ENCODE measurements around the gene KIAA1755.

Gene KIAA1755

DNA sequence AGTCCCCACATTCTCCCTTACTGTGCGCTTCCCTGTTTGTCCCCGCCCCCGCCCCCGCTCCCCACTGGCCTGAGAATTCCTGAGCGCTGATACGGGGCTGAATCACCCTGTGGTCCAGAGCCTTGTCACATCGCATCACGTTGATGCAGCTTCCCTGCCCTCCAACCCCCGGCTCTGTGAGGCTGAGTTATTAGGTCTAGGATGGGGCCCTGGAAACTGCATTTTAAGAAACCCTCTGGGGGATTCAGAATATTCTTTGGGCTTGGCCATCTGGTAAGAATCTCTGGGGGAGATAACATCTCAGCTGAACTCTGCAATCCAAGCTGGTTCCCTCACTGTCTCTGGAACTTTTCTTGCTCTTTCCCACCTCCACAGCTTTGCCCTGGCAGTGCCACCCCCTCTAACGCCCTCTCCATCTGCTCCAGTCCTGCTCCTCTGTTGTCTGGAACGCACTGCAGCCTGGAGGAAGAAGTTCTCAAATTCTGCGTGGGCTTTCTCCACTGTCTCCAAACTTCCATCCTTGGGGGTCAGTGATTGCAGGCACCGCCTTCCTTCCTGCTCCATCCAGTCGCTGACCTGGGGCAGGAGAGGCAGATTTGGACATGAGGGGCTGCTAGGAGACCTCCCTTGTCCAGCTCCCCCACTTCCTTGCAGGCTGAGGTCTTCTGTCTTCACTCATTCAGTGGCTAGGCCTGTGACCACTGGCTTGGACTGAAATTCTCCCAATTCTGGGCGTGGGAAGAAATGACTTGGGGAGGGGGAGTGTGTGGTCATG is 42.6 kb downstream of the KIAA1755 start:
- DNase-seq (ENCODE audit: low read depth), result no peak

DNA sequence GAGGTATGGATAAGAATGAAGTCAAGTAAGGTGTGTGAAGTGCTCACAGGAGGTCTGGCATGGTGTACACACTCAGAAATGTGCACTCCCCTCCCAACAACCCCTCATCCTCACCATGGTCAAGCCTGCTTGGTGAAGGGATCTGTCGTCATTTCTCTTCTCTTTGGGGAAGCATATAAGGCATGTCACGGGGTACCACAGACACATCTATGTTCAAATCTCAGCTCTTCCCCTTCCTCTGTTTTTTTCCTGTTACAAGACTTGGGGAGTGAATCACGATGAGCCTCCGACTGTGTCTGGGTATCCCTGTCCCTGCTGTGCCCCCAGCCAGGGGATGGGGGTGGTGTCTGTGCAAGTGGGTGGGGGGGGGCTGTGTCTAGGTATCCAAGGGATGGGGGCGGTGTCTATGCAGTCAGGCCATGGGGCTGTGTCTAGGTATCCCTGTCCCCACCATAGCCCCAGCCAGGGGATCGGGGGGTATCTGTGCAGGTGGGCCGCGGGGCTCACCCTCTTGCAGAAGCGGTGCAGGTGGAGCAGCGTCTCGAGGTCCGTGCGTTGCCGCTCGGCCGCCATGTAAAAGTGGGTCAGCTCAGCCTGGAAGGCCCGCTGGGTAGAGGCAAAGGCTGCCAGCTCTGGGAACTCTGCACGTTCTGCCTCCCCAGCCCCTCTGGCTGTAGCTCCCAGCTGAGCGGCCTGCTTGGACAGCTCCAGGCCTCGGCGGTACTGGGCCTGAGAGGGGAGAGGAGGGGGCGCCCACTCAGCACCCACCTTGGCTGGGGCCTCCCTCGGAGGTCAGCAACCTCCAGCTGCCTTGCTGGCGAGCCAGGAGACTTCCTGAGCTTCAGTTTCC is 43.6 kb downstream of the KIAA1755 start:
- DNase-seq (ENCODE audit: low read depth), result no peak

DNA sequence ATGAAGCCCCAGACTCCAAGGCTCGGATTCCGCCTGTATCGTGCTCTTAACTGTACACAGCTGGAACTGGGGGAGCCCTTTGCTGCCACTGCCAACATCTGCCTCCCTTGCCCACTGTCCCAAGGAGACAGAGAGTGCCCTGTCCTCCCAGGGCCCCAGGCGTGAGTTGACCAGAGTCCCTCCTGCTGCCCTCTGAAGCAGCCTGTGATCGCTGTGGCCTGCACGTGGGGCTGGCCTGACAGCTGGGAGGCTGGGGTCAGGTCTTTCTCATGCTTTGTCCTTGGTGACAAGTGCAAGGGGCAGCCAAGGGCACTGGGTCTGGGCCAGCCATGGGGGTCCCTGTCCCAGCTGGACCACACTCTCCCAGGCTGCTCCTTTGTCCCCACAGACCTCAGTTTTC is 44.3 kb downstream of the KIAA1755 start:
- DNase-seq (ENCODE audit: low read depth), result no peak

DNA sequence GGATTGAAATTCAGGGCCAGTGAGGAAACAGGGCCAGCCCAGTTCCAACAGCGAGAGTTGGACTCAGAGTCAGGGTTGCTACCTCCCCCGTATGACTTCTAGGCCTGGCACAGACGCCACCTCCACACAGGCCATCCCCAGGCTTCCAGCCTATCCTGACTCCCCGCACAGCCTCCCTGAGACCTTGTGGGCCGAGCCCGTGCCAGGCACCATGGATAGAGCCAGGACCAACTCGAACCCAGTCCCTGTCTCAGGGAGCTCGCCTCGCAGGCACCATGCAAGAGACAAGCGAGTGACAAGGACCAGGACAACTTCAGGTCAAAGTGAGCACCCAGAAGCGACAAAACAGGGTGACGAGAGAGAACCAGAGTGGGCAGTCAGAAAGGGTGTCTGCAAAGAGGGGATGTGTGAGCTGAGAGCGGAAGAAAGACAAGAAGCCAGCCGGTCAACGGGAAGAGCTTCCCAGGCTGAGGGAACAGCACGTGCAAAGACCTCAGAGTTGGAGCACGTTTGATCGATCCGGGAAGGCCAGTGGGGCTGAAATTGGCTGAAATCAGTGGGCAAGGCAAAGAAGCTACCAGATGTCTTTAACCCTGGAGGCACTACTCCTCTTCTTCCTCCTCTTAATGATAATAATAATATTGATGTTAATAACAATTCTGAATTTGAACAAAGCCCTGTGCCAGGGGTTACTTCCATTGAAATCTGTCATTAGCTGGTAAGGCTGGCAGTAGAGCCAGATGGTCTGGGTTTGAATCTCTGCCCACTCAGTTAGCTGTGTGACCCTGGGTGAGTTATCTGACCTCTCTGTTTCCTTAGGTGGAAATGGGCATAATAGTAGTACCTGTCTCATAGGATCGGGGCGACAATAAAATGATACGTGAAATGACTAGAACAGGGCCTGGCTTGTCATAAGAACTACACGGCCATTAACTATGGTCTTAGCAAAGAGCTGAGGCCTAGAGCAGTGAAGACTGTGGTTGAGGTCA is 45.0 kb downstream of the KIAA1755 start:
- no peak for DNase-seq (ENCODE audit: low read depth)

DNA sequence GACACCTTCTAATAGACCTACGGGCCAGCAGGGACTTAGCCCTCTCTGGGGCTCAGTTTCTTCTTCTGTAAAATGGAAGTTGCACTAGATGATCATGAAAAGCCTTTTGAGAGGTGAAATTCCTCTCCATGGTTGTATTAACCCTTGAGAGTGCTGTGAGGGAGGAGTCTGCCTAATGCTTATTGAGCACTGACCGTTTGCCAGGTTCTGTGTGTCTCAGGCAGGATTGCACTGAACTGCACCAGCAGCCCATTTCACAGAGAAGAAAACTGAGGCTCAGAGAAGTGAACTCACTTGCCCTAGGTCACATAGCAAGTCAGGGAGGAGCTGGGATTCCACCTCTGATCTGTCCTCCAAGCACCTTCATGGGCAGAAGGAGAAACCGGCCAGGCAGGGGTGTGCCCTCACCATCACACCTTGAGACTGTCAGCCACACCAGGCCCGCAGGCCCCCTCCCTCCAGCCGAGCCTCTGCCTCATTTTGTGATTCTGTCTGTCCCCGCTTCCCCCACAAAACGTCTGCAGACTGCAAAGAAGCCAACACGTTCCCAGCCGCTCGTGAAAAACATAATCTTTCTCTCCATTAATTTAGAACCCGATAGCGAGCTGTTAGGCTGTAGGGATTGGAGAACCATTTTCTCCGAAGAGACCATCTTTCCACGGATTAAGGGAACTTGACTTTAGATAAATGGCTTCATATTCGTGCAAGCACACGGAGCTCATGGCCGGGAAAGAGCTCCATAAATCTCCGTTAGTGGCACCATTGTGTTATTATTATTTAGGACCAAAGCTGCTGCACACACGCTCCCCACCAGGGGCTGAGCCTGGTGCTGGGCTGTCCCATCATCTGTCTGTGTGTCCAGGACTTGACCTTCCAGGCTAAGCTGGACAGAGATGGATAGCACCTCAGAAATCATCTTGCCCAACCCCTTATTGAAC is 46.0 kb downstream of the KIAA1755 start:
- no peak for DNase-seq (ENCODE audit: low read depth)

DNA sequence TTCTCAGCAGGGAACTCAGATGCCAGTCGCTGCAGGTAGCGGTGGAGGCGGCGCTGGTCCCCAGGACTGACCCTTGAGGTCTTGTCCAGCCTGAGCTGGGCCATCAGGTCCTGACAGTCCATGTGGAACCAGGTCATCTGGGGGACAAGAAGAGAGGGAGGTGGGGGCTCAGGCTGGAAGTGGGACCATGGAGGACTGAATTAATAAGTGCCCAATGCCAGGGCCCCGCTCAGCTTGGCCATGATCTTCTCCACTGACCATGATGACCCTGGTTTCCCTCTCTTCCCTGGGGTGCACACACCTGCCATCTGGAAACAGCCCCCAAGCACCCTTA is 47.0 kb downstream of the KIAA1755 start:
- no peak for DNase-seq (ENCODE audit: low read depth)

DNA sequence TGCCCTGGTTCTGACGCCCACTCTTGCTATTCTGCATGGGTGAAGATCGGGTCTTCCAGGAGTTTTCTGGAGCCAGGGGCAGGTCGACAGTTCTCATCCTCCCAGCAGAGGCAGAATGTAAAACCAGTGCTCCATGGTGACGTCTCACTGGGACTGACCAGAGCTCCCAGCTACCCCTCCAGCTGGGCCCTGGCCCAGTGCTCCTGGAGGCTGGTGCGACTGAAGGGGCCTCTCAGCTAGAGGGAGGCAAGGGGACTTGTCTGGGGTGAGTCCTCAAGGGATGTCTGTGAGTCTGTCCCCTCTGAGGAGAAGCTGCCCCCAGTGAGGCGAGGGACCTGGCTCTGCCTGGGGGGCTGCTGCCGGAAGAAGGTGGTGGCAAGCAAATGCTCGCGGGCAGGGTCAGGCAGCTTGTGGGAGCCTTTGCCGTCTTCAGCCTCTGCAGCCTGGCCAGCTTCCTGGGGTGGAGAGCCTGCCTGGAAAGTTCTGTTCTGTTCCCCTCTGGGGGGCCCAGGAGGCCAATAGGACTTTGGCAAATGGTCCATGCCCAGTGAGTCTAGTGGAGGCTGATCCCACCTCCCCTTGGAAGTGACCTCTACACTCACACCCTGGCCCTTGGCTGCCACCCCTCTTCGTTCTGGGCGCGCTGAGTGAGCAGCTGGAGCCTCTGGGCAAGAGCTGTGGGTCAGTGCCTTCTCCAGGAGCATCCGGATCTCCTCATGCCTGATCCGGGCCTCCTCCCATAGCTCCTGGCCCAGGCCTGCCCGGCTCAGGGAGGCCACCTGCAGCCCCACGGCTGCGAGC is 47.5 kb downstream of the KIAA1755 start:
- no peak for DNase-seq (ENCODE audit: low read depth)

DNA sequence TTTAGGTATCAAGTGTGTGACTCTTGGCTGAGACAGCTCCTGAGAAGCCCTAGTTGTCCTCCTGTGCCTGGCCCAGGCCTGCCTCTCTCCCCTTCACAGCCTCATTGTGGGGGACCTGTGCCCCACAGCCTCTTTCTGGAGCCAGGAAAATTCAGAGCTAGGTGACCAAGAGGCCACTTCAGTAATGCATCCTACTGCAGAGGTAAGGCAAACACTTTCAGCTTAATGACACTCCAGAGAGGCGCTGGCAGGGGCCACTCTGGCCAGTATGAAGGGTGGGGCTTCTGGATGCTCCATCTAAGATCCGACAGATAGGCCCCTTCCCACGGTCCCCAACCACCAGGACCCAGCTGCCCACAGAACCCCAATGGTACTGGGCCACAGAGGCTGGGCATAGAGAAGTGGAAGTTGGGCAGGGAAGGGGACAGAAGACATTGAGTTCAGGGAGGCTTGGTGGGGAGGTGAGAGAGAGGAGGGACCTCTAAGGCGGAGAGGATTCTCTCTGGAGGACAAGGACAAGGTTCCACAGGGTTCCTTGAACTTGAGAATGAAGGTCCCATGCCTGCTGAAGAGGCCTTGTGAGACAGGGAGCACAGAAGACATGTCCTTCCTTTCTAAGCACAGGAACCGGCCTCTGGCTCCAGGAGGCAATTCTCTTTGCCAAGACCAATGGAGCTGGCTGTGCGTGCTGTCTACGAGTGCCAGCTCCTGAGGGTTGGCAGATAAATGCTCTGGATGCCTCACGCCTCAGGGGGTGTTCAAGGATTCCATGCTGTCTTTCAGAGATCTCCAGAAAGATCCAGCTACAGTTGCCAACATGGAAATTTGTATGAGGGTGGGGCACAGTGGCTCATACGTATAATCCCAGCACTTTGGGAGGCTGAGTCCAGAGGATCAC is 49.1 kb downstream of the KIAA1755 start:
- DNase-seq (ENCODE audit: low read depth), result no peak

DNA sequence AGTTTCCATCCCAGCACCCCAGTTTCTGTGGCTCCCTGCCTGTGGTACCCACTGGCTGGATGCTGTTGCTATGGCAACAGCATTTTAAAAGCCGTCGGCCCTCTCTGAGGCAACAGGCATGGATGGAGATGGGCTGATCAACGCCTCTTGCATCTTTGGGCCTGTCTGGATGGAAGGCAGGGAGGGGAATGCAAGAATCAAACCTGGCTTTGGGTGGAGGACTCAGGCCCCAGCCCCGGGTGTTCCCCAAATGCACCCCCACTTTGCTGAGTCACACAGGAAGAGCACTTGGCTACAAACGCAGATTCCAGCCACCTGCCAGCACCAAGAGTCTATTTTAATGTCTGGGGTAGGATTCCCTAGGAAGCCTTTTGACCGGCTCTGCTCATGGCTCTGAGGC is 49.8 kb downstream of the KIAA1755 start:
- DNase-seq (ENCODE audit: low read depth), result no peak

DNA sequence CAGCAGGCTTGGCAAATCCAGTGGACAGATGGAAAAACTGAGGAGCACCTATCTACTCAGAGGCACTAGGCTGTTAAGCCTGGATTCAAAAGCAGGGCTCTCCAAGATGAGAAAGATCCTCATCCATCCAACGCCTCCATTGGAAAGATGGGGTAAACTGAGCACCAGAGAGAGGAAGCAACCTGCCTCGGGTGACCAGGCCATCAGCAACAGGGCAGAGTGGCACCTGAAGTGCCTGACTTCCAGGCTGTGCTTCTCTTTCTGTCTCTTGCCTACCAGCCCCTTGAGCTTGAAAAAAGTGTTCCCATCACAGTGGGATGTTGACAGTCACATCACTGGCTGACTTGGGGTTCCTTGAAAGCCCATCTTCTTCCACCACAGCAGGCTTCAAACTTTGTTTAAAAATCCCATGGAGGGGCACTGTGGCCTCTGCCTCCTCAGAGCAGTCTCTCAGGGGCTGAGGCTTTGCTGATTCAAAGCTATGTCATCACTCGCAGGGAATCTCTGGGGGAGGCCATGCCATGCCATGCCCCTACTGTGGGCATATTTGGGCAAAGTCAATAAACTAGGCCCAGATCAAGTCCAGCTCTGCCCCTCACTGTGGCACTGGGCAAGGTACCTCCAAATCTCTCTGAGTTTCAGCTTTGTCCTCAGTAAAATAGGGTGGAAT is 50.7 kb downstream of the KIAA1755 start:
- no peak for DNase-seq (ENCODE audit: low read depth)

DNA sequence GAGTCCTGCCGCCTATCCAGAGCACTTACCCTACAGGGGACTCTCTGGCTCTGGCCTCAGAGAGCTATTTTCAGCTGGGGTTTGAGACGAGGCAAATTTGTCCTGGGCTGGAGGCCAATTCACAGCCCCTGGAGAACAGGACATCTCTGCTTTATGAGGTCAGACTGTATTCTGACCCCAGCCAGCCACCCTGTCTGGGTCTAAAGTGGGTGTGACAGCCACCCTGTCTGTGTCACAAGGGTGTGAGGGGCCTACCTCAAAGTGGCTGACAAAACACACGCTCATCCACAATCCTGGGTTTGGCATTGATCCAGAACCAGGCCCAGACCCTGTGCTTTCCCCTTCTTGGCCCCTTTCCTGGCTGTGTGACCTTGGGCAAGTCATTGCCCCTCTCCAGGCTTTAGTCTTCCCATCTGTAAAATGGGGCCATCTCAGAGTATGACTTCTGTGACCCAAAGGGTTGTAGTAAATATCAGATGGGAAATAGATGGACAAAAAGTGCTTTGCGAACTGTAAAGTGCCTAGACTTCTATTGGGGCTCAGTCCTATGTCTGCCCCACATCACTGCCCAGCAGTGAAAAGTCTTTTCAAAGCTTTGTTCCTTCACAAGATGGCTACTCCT is 51.4 kb downstream of the KIAA1755 start:
- DNase-seq (ENCODE audit: low read depth), result no peak

DNA sequence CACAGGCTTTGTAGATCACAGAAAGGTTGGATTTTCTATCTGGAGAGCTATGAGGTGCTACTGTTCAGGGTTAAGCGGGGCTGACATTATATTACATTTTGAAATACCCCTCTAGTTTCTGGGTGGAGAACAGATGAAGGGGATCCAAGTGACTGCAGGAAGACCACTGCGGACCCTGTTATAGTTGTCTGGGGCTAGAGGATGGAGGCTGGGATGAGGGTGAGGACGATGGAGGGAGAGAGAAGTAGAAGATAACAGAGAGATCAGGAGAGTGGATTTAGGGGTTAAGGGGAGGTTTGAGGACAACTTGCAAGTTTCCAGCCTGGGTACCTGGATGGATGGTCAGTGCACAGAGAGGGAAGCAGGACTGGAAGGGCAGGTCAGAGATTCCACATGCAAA is 52.0 kb downstream of the KIAA1755 start:
- DNase-seq (ENCODE audit: low read depth), result no peak

DNA sequence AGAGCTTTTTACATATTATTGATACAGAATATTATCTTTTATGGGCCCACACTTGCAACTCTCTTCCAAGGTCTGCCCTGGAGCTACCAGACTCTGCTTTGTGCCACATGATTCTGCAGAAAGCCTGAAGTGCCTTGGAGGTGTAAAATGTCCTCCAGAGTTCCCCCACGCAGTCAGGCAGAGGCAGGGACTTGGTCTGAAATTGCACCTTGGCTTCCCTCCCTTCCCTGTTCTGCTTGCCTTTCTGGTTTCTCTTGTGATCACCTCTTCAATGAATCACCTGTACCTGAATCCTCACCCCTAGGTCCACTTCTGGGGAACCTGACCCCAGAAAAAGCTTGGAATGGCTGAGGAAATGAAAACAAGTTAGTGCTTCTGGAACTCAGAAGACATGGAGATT is 52.4 kb downstream of the KIAA1755 start:
- no peak for DNase-seq (ENCODE audit: low read depth)

DNA sequence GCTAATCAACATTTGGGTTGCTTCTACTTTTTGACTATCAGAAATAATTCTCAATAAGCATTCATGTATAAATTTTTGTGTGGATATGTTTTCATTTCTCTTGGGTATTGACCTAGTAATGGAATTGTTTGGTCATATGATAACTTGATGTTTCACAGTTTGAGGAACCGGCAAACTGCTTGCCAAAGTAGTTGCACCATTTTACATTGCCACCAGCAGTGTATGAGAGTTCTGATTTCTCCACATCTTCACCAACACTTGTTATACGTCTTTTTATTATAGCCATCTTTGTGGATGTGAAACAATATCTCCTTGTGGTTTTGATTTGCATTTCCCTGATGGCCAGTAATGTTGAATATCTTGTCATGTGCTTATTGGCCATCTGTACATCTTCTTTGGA is 52.9 kb downstream of the KIAA1755 start:
- DNase-seq (ENCODE audit: low read depth), result no peak

DNA sequence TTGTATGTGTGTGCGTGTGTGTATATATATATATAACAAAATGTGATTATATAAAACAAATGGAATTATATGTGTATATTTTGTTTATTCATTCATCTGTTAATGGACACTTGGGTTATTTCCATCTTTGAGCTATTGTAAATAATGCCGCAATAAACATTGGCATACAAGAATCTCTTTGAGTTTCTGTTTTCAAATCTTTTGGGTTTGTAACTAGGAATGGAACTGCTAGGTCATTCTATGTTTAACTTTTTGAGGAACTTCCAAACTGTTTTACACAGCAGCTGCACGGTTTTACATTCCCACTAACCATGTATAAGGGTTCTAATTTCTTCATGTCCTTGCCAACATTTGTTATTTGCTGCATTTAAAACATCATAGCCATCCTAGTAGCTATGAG is 55.5 kb downstream of the KIAA1755 start:
- no peak for DNase-seq (ENCODE audit: low read depth)

DNA sequence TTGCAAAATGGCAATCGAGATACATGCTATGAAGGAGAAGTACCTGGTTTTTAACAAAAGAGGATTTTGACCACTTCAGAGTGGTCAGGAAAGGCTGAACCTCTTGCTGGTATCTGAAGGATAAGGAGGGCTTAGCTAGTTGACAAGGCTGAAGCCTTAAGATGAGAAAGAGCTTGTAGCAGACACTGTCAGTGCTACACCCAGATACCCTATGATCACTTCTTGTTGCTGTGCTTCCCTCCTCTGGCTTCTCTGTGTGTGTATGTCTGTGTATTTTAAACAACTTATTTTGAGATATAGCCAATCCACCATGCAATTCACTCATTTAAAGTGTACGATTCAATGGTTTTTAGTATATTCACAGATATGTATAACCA is 56.6 kb downstream of the KIAA1755 start:
- no peak for DNase-seq (ENCODE audit: low read depth)

DNA sequence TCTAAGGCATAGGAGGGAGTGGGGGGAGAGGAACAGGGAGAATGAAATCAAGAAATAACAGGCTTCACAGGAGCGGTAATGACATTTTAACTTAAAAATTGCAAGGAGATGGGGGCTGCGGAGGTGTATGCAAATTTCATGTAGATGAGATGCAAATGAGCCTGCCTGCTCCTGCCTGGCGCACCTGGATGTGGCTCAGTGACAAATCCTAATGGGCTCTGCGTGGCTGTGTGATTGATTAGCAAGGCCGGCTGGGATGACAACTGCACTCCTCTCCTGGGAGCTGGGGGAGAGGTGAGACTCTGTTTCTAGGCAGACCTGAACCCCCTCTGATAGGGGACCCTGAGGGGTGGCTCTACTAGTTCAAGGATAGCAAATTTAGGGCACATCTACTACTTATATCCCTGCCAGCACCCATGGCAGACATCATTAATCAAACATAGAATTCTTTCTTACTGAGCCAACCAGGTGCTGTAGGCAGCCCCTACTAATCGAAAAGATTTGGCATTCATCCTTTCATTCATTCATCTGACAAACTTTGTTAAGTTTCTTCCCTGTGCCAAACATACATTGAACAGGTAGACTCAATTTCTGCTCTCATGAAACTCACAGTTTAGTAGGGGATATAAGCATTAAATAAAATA is 57.1 kb downstream of the KIAA1755 start:
- no peak for DNase-seq (ENCODE audit: low read depth)

DNA sequence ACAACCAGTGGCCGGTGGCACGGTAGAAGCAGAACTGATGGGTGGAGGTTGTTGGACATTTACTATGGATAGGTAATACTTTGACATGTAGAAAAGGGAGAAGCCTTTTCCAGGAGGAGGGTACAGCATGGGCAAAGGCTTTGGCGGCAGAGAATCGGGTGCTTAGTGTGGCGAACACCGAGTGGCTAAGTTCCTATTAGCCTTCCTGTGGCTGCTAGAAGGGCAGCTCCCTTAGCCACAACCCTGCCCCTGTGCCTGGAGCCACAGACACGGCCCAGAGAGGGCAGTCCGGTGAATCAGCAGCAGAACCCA is 57.6 kb downstream of the KIAA1755 start:
- no peak for DNase-seq (ENCODE audit: low read depth)
